ENCODE data around the gene CREBL2.

The CREBL2 gene

GRCh38 chr12:12683725-12684124 lies 72.0 kb downstream of the CREBL2 start:
- Histone ChIP-seq H3K4me3 (ENCODE audit: control insufficient read depth in 1 of 7, extremely low read depth in 1 of 7, insufficient read depth in 4 of 7, low read depth in 2 of 7, low read length in 6 of 7) (no peak overlapping the region), H3K36me3 (ENCODE audit: control insufficient read depth in 4 of 4, insufficient read depth in 4 of 4, low read length in 3 of 4) (no peaks in the 10 kb centered on the region), H3K27me3 (replicated peaks in 2 of 5; ENCODE audit: control insufficient read depth in 4 of 5, insufficient read depth in 5 of 5, low read length in 4 of 5) (no peaks in the 10 kb centered on the region), H3K9me3 (ENCODE audit: control extremely low read depth in 1 of 5, control insufficient read depth in 4 of 5, insufficient read depth in 2 of 5, low read depth in 1 of 5, low read length in 4 of 5) (no peaks in the 10 kb centered on the region), H3K27ac (ENCODE audit: insufficient read depth in 1 of 2, low read depth in 1 of 2, low read length in 2 of 2, poor library complexity in 1 of 2, severe bottlenecking in 2 of 2) (no peak overlapping the region), H3K4me1 (ENCODE audit: control extremely low read depth in 1 of 4, control insufficient read depth in 4 of 4, insufficient read depth in 4 of 4, low read length in 3 of 4) (no peaks in the 10 kb centered on the region)
- DNase-seq = no peak
- 100% methylated on average over 1 of the region's 3 CpGs for WGBS (ENCODE audit: insufficient coverage)
- ChIA-PET POLR2A (no interaction called here), CTCF (no interaction called here)

GRCh38 chr12:12684375-12685106 lies 72.9 kb downstream of the CREBL2 start:
- H3K27me3 ChIP-seq (replicated peaks in 2 of 5; ENCODE audit: control insufficient read depth in 4 of 5, insufficient read depth in 5 of 5, low read length in 4 of 5) = no peaks in the 10 kb centered on the region
- 48% methylated on average over 4 of the region's 5 CpGs for WGBS (ENCODE audit: insufficient coverage)
- no peaks in the 10 kb centered on the region for H3K4me1 ChIP-seq (ENCODE audit: control extremely low read depth in 1 of 4, control insufficient read depth in 4 of 4, insufficient read depth in 4 of 4, low read length in 3 of 4)
- DNase-seq = peak in 2 of 3 donors; percentile 63 to 68
- no peak overlapping the region for H3K4me3 ChIP-seq (ENCODE audit: control insufficient read depth in 1 of 7, extremely low read depth in 1 of 7, insufficient read depth in 4 of 7, low read depth in 2 of 7, low read length in 6 of 7)
- ChIA-PET POLR2A (no interaction called here), CTCF (no interaction called here)
- no peaks in the 10 kb centered on the region for H3K36me3 ChIP-seq (ENCODE audit: control insufficient read depth in 4 of 4, insufficient read depth in 4 of 4, low read length in 3 of 4)
- no peaks in the 10 kb centered on the region for H3K9me3 ChIP-seq (ENCODE audit: control extremely low read depth in 1 of 5, control insufficient read depth in 4 of 5, insufficient read depth in 2 of 5, low read depth in 1 of 5, low read length in 4 of 5)
- H3K27ac ChIP-seq (ENCODE audit: insufficient read depth in 1 of 2, low read depth in 1 of 2, low read length in 2 of 2, poor library complexity in 1 of 2, severe bottlenecking in 2 of 2) = no peak overlapping the region

DNA sequence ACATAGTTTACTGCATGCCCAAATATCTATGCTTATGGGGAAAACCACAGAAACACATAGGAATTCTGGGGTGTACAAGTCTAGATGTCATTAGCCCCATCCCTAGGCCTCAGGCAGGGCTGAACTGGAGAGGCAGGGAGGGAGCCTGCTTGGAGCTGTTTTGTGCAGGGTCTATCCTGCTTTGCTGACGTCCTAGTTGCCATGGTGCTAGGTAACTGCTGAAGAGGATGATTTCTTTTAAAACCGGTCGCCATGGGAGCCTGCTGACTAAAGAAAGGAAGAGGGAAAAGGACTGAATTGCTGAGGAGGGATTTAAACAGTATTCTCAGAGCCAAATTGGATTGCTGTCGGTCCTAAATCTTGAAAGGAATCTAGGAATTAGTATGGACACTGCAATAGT lies 73.6 kb downstream of the CREBL2 start:
- WGBS (ENCODE audit: insufficient coverage) = 71% methylated on average over 1 of the region's 4 CpGs
- H3K9me3 ChIP-seq (ENCODE audit: control extremely low read depth in 1 of 5, control insufficient read depth in 4 of 5, insufficient read depth in 2 of 5, low read depth in 1 of 5, low read length in 4 of 5) = no peaks in the 10 kb centered on the region
- no peaks in the 10 kb centered on the region for H3K4me1 ChIP-seq (ENCODE audit: control extremely low read depth in 1 of 4, control insufficient read depth in 4 of 4, insufficient read depth in 4 of 4, low read length in 3 of 4)
- H3K36me3 ChIP-seq (ENCODE audit: control insufficient read depth in 4 of 4, insufficient read depth in 4 of 4, low read length in 3 of 4) = no peaks in the 10 kb centered on the region
- POLR2A ChIA-PET = no interaction called here
- no peak for DNase-seq
- no peaks in the 10 kb centered on the region for H3K27me3 ChIP-seq (replicated peaks in 2 of 5; ENCODE audit: control insufficient read depth in 4 of 5, insufficient read depth in 5 of 5, low read length in 4 of 5)
- CTCF ChIA-PET = no interaction called here
- H3K27ac ChIP-seq (ENCODE audit: insufficient read depth in 1 of 2, low read depth in 1 of 2, low read length in 2 of 2, poor library complexity in 1 of 2, severe bottlenecking in 2 of 2) = no peak overlapping the region
- H3K4me3 ChIP-seq (ENCODE audit: control insufficient read depth in 1 of 7, extremely low read depth in 1 of 7, insufficient read depth in 4 of 7, low read depth in 2 of 7, low read length in 6 of 7) = no peak overlapping the region

DNA sequence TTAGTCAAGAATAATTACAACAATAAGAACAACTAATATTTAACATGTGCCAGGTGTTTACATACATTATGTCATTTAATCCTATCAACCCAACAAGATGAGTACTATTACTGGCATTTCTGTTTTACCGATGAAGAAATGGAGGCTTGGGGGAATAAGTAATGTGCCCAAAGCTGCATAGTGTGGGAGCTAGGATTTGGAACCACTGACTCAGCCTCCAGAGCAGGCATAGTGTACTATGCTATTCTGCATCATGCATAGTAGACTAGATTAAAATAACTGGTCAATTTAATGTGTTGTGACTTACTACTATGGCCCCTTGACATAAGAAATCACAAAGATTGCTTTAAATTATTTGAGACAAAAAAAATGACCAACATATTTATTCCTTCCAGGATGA lies 74.8 kb downstream of the CREBL2 start:
- POLR2A ChIA-PET = no interaction called here
- CTCF ChIA-PET = no interaction called here

DNA sequence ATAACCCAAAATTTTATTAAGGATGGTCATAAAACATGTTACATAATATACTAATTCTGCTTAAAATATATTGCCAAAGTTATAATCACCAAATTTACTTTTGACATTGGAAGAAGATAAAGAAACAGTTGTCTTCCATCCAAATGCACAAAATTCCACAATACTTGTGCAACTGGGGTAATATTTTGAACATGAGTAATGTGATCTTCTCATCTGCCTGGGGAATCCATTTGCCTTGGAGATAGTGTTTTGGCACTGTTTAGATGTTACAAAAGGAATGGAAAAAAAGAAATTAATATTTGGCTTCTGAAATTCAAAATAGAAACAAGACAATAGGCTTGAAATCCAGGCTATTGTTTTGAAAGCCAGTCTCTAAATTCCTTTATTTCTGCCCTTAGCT lies 75.2 kb downstream of the CREBL2 start:
- Histone ChIP-seq H3K27me3 (replicated peaks in 2 of 5; ENCODE audit: control insufficient read depth in 4 of 5, insufficient read depth in 5 of 5, low read length in 4 of 5) (no peaks in the 10 kb centered on the region), H3K4me3 (ENCODE audit: control insufficient read depth in 1 of 7, extremely low read depth in 1 of 7, insufficient read depth in 4 of 7, low read depth in 2 of 7, low read length in 6 of 7) (no peak overlapping the region), H3K4me1 (ENCODE audit: control extremely low read depth in 1 of 4, control insufficient read depth in 4 of 4, insufficient read depth in 4 of 4, low read length in 3 of 4) (no peaks in the 10 kb centered on the region), H3K36me3 (ENCODE audit: control insufficient read depth in 4 of 4, insufficient read depth in 4 of 4, low read length in 3 of 4) (no peaks in the 10 kb centered on the region), H3K9me3 (ENCODE audit: control extremely low read depth in 1 of 5, control insufficient read depth in 4 of 5, insufficient read depth in 2 of 5, low read depth in 1 of 5, low read length in 4 of 5) (no peaks in the 10 kb centered on the region), H3K27ac (ENCODE audit: insufficient read depth in 1 of 2, low read depth in 1 of 2, low read length in 2 of 2, poor library complexity in 1 of 2, severe bottlenecking in 2 of 2) (no peak overlapping the region)
- ChIA-PET CTCF (no interaction called here), POLR2A (no interaction called here)
- no peak for DNase-seq

More for the DNA sequence above, 74.8 kb downstream of the CREBL2 start:
- Histone ChIP-seq H3K36me3 (ENCODE audit: control insufficient read depth in 4 of 4, insufficient read depth in 4 of 4, low read length in 3 of 4) (no peaks in the 10 kb centered on the region), H3K4me3 (ENCODE audit: control insufficient read depth in 1 of 7, extremely low read depth in 1 of 7, insufficient read depth in 4 of 7, low read depth in 2 of 7, low read length in 6 of 7) (no peak overlapping the region), H3K27me3 (replicated peaks in 2 of 5; ENCODE audit: control insufficient read depth in 4 of 5, insufficient read depth in 5 of 5, low read length in 4 of 5) (no peaks in the 10 kb centered on the region), H3K27ac (ENCODE audit: insufficient read depth in 1 of 2, low read depth in 1 of 2, low read length in 2 of 2, poor library complexity in 1 of 2, severe bottlenecking in 2 of 2) (no peak overlapping the region), H3K4me1 (ENCODE audit: control extremely low read depth in 1 of 4, control insufficient read depth in 4 of 4, insufficient read depth in 4 of 4, low read length in 3 of 4) (no peaks in the 10 kb centered on the region), H3K9me3 (ENCODE audit: control extremely low read depth in 1 of 5, control insufficient read depth in 4 of 5, insufficient read depth in 2 of 5, low read depth in 1 of 5, low read length in 4 of 5) (no peaks in the 10 kb centered on the region)
- DNase-seq = no peak
- WGBS (ENCODE audit: insufficient coverage) = no CpG with 5 or more reads among the region's 1 CpG

DNA sequence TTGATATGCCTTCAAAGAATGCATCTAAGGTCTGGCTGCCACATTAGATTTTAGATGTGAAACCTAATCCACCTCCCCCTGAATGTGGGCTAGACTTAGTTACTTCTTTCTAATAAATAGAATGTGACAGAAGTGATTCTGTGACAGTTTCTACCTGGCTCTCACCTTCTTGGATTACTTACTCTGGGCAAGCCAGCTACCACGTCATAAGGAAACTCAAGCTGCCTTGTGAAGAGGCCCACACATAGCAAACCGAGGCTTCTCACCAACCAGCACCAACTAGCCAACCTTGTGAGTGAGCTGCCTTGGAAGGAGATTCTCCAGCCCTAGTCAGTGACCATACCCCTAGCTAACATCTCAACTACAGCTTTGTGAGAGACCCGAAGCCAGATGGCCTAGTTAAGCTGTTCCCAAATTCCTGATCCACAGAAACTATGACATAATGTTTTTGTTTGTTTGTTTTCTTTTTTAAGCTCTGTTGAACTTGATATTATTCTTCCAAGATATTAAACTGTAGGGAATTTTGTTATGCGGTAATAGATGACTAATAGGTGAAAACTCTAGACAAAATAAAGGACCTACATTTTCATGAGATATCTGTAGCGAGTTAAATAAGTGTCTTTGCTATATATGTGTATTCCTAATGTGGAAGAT lies 78.1 kb downstream of the CREBL2 start:
- no peaks in the 10 kb centered on the region for H3K36me3 ChIP-seq (ENCODE audit: control insufficient read depth in 4 of 4, insufficient read depth in 4 of 4, low read length in 3 of 4)
- no peaks in the 10 kb centered on the region for H3K4me1 ChIP-seq (ENCODE audit: control extremely low read depth in 1 of 4, control insufficient read depth in 4 of 4, insufficient read depth in 4 of 4, low read length in 3 of 4)
- CTCF ChIA-PET = interaction anchor here (0.7 to 2.0 kb wide), 4 partner anchors 34 to 191 kb away, joined by 3 to 6 read pairs (median 4); no protein-coding TSS in a partner anchor
- no CpG with 5 or more reads among the region's 5 CpGs for WGBS (ENCODE audit: insufficient coverage)
- DNase-seq = no peak
- no peak overlapping the region for H3K4me3 ChIP-seq (ENCODE audit: control insufficient read depth in 1 of 7, extremely low read depth in 1 of 7, insufficient read depth in 4 of 7, low read depth in 2 of 7, low read length in 6 of 7)
- no peaks in the 10 kb centered on the region for H3K9me3 ChIP-seq (ENCODE audit: control extremely low read depth in 1 of 5, control insufficient read depth in 4 of 5, insufficient read depth in 2 of 5, low read depth in 1 of 5, low read length in 4 of 5)
- H3K27ac ChIP-seq (ENCODE audit: insufficient read depth in 1 of 2, low read depth in 1 of 2, low read length in 2 of 2, poor library complexity in 1 of 2, severe bottlenecking in 2 of 2) = no peak overlapping the region
- no peaks in the 10 kb centered on the region for H3K27me3 ChIP-seq (replicated peaks in 2 of 5; ENCODE audit: control insufficient read depth in 4 of 5, insufficient read depth in 5 of 5, low read length in 4 of 5)
- POLR2A ChIA-PET = no interaction called here

- POLR2A ChIA-PET = no interaction called here
- no peak for DNase-seq
Observed at GRCh38 chr12:12691549-12691948, 79.9 kb downstream of the CREBL2 start.

More at GRCh38 chr12:12691549-12691948, 79.9 kb downstream of the CREBL2 start:
- 100% methylated on average over 1 of the region's 2 CpGs for WGBS (ENCODE audit: insufficient coverage)
- no peaks in the 10 kb centered on the region for H3K27me3 ChIP-seq (replicated peaks in 2 of 5; ENCODE audit: control insufficient read depth in 4 of 5, insufficient read depth in 5 of 5, low read length in 4 of 5)
- CTCF ChIA-PET = interaction anchor here (0.6 to 2.0 kb wide), 4 partner anchors 9 to 59 kb away, joined by 3 to 6 read pairs (median 3); no protein-coding TSS in a partner anchor
- peaks cover 5 to 12% (median 9%) of the 10 kb centered on the region in 4 experiments for H3K4me1 ChIP-seq (ENCODE audit: control extremely low read depth in 1 of 4, control insufficient read depth in 4 of 4, insufficient read depth in 4 of 4, low read length in 3 of 4)
- H3K36me3 ChIP-seq (ENCODE audit: control insufficient read depth in 4 of 4, insufficient read depth in 4 of 4, low read length in 3 of 4) = no peaks in the 10 kb centered on the region
- H3K4me3 ChIP-seq (ENCODE audit: control insufficient read depth in 1 of 7, extremely low read depth in 1 of 7, insufficient read depth in 4 of 7, low read depth in 2 of 7, low read length in 6 of 7) = no peak overlapping the region
- H3K27ac ChIP-seq (ENCODE audit: insufficient read depth in 1 of 2, low read depth in 1 of 2, low read length in 2 of 2, poor library complexity in 1 of 2, severe bottlenecking in 2 of 2) = no peak overlapping the region
- no peaks in the 10 kb centered on the region for H3K9me3 ChIP-seq (ENCODE audit: control extremely low read depth in 1 of 5, control insufficient read depth in 4 of 5, insufficient read depth in 2 of 5, low read depth in 1 of 5, low read length in 4 of 5)

All from common myeloid progenitor, CD34-positive (primary cell).